SK-N-SH treated with all-trans-retinoic acid at 6 μM for 48 hours (cell line): ENCODE measurements around the gene PYY.
"Not testable (repeated sequence)": the region's sequence is repeated elsewhere in the genome, so short reads cannot be mapped to it uniquely, and the experiment has no call there.

ENCODE experiments used
- ATAC-seq: fragments of 200-7000 bp; cut with Tn5 transposase; 3 replicates; pipeline ENCODE4 v1.9.1; 2020; ENCODE audit warnings: mild to moderate bottlenecking, moderate library complexity
- ARNTL ChIP-seq: fragments of 450-650 bp; formaldehyde crosslinking; IDR thresholded peaks from 2 replicates; pipeline ENCODE4 v1.5.0; 2020; ENCODE audit warnings: low read depth, mild to moderate bottlenecking, moderate library complexity, borderline replicate concordance
- BACH2 ChIP-seq: fragments of 250-450 bp; sonication (Bioruptor Pico); IDR thresholded peaks from 2 replicates; pipeline ENCODE4 v1.9.0; 2021; ENCODE audit warnings: mild to moderate bottlenecking, borderline replicate concordance
- CSDC2 ChIP-seq: fragments of 250-450 bp; sonication (Bioruptor Pico); IDR thresholded peaks from 2 replicates; pipeline ENCODE4 v1.5.0; 2020; ENCODE audit warnings: mild to moderate bottlenecking, moderate library complexity
- CSRNP3 ChIP-seq: fragments of 250-450 bp; sonication (Bioruptor Pico); IDR thresholded peaks from 2 replicates; pipeline ENCODE4 v1.5.1; 2021; ENCODE audit warnings: mild to moderate bottlenecking, moderate library complexity
- GLIS3 ChIP-seq: fragments of 250-450 bp; sonication (Bioruptor Pico); IDR thresholded peaks from 2 replicates; pipeline ENCODE4 v1.5.0; 2020; ENCODE audit warnings: mild to moderate bottlenecking, moderate library complexity
- ISL1 ChIP-seq: fragments of 250-450 bp; sonication (Bioruptor Pico); IDR thresholded peaks from 2 replicates; pipeline ENCODE4 v2.1.2; 2022; ENCODE audit warnings: mild to moderate bottlenecking, moderate library complexity
- OSR1 ChIP-seq: fragments of 250-450 bp; sonication (Bioruptor Pico); IDR thresholded peaks from 2 replicates; pipeline ENCODE4 v1.8.0; 2022; ENCODE audit warnings: moderate library complexity, mild to moderate bottlenecking, inconsistent platforms
- PATZ1 ChIP-seq: fragments of 250-450 bp; sonication (Bioruptor Pico); IDR thresholded peaks from 2 replicates; pipeline ENCODE4 v1.8.0; 2020; ENCODE audit warnings: mild to moderate bottlenecking, moderate library complexity, borderline replicate concordance
- POU6F1 ChIP-seq: fragments of 250-450 bp; sonication (Bioruptor Pico); IDR thresholded peaks from 2 replicates; pipeline ENCODE4 v1.8.0; 2021; ENCODE audit warnings: low read depth, mild to moderate bottlenecking, moderate library complexity, borderline replicate concordance
- PPARA ChIP-seq: fragments of 250-450 bp; sonication (Bioruptor Pico); IDR thresholded peaks from 2 replicates; pipeline ENCODE4 v1.5.0; 2020; ENCODE audit warnings: mild to moderate bottlenecking, borderline replicate concordance
- RARB ChIP-seq: fragments of 250-450 bp; sonication (Bioruptor Pico); IDR thresholded peaks from 2 replicates; pipeline ENCODE4 v1.8.0; 2021; ENCODE audit warnings: mild to moderate bottlenecking, moderate library complexity
- SNAI2 ChIP-seq: fragments of 250-450 bp; sonication (Bioruptor Pico); IDR thresholded peaks from 2 replicates; pipeline ENCODE4 v1.5.0; 2020; ENCODE audit warnings: mild to moderate bottlenecking, moderate library complexity
- TCF4 ChIP-seq: fragments of 250-450 bp; sonication (Bioruptor Pico); IDR thresholded peaks from 2 replicates; pipeline ENCODE4 v1.8.0; 2021; ENCODE audit warnings: mild to moderate bottlenecking, moderate library complexity, borderline replicate concordance
- TOX ChIP-seq: fragments of 250-450 bp; sonication (Bioruptor Pico); IDR thresholded peaks from 2 replicates; pipeline ENCODE4 v1.8.0; 2021; ENCODE audit warnings: mild to moderate bottlenecking, moderate library complexity, borderline replicate concordance
- TSHZ2 ChIP-seq: fragments of 250-450 bp; sonication (Bioruptor Pico); IDR thresholded peaks from 2 replicates; pipeline ENCODE4 v1.5.0; 2020; ENCODE audit warnings: mild to moderate bottlenecking, moderate library complexity
- ZC3H10 ChIP-seq: fragments of 250-450 bp; sonication (Bioruptor Pico); IDR thresholded peaks from 2 replicates; pipeline ENCODE4 v1.5.1; 2021; ENCODE audit warnings: mild to moderate bottlenecking, moderate library complexity
- ZFP3 ChIP-seq: fragments of 250-450 bp; sonication (Bioruptor Pico); IDR thresholded peaks from 2 replicates; pipeline ENCODE4 v1.5.0; 2020; ENCODE audit warnings: mild to moderate bottlenecking, moderate library complexity
- ZFP30 ChIP-seq: fragments of 450-650 bp; formaldehyde crosslinking; IDR thresholded peaks from 2 replicates; pipeline ENCODE4 v1.5.0; 2022; ENCODE audit warnings: mild to moderate bottlenecking, moderate library complexity
- ZNF70 ChIP-seq: fragments of 450-650 bp; formaldehyde crosslinking; IDR thresholded peaks from 2 replicates; pipeline ENCODE4 v1.5.0; 2020; ENCODE audit warnings: mild to moderate bottlenecking, moderate library complexity
- ZNF8 ChIP-seq: fragments of 450-650 bp; formaldehyde crosslinking; IDR thresholded peaks from 2 replicates; pipeline ENCODE4 v1.5.0; 2020; ENCODE audit warnings: mild to moderate bottlenecking, moderate library complexity

The PYY gene

GRCh38 chr17:43940630-43941029 is 13.1 kb downstream of the PYY start:
- ATAC-seq, result peak; percentile 80
- no peak for TF ChIP-seq GLIS3
- no peak for TF ChIP-seq ZNF70
- TF ChIP-seq RARB (CRISPR knock-in tag), result no peak
- no peak for TF ChIP-seq ISL1
- no peak for TF ChIP-seq CSRNP3 (CRISPR knock-in tag)
- TF ChIP-seq CSDC2 (CRISPR knock-in tag), result no peak
- no peak for TF ChIP-seq SNAI2 (CRISPR knock-in tag)
- TF ChIP-seq ARNTL (CRISPR knock-in tag), result no peak
- no peak for TF ChIP-seq ZC3H10 (CRISPR knock-in tag)
- TF ChIP-seq OSR1, result no peak
- TF ChIP-seq BACH2 (CRISPR knock-in tag), result no peak
- TF ChIP-seq ZFP30, result no peak
- TF ChIP-seq POU6F1 (CRISPR knock-in tag), result no peak
- TF ChIP-seq ZFP3 (CRISPR knock-in tag), result no peak

GRCh38 chr17:43939886-43940285 is 13.9 kb downstream of the PYY start:
- TF ChIP-seq POU6F1 (CRISPR knock-in tag), result no peak
- no peak for TF ChIP-seq ZNF8 (CRISPR knock-in tag)
- no peak for TF ChIP-seq PPARA
- no peak for TF ChIP-seq TCF4
- TF ChIP-seq CSDC2 (CRISPR knock-in tag), result no peak
- TF ChIP-seq TOX (CRISPR knock-in tag), result no peak
- no peak for TF ChIP-seq OSR1
- no peak for TF ChIP-seq ARNTL (CRISPR knock-in tag)
- no peak for TF ChIP-seq CSRNP3 (CRISPR knock-in tag)
- no peak for TF ChIP-seq TSHZ2 (CRISPR knock-in tag)
- no peak for ATAC-seq

- ATAC-seq, result not testable (repeated sequence)
Observed at GRCh38 chr17:43939452-43939851, 14.3 kb downstream of the PYY start.

GRCh38 chr17:43938838-43939182 is 14.9 kb downstream of the PYY start:
- no peak for ATAC-seq
- TF ChIP-seq ZC3H10 (CRISPR knock-in tag), result no peak
- no peak for TF ChIP-seq SNAI2 (CRISPR knock-in tag)
- TF ChIP-seq PATZ1 (CRISPR knock-in tag), result no peak
- no peak for TF ChIP-seq TSHZ2 (CRISPR knock-in tag)
- no peak for TF ChIP-seq TOX (CRISPR knock-in tag)
- no peak for TF ChIP-seq POU6F1 (CRISPR knock-in tag)
- no peak for TF ChIP-seq ZNF70
- TF ChIP-seq OSR1, result no peak
- no peak for TF ChIP-seq PPARA
- no peak for TF ChIP-seq TCF4
- TF ChIP-seq CSDC2 (CRISPR knock-in tag), result no peak
